LHCN-M2 (cell line): ENCODE data around the gene LRRC36. TPM values are rescaled to one million over a fixed set of nuclear protein-coding genes. Genes with fewer than 3 reads are reported as not detected.

Experiments used
- DNase-seq: peaks from one replicate; pipeline ENCODE4 v3.0.0-alpha.2; 2012; ENCODE audit warnings: low read depth
- total RNA-seq: library from RNA; depleted of rRNA; stranded (reverse); fragments of >200 nt; gene quantifications from 2 replicates; pipeline ENCODE4 v1.2.3, GENCODE V29; 2014

The LRRC36 gene
- total RNA-seq, 1 experiment from 2014 or later = not detected

DNA sequence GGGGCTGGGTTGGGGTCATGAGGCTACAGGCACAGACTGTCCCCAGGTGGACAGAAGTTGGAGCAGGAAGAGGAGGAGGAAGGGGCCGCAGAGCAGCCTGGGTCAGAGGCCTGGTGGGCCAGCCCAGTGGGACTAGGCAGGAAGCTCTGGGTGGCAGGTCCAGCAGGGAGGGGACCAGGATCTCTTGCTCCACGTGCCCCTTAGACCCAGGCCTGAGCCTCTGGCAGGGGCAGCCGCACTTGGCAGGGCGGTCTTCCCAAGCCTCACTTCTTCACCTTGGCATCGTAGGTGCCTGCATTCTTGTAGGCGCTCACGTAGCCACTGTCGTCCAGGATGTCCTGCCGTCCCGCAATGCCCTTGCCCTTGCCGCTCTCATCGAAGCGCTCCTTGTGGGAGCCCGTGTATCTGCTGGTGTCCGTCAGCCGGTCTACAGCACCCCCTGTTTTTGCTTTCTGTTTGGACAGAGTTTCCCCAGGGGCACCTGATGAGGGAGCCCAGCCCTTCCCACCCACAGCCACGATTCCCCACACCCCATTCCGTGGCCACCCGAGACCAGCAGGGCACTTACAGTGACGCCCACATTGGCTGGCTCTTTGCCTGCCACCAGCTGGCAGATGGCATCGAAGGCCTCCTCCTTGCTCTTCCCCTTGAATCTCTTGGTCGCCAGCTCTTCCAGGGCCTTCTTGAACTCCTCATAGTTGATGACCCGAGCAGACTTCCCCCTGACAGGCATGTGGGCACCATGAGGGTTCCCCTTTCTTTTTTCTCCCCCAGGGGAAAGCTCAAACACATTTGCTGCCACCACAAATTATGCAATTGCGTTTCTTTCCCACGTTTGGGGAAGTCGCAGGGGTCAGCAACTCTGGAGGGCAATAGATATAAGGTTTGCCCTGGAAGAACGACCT lies 63.5 kb downstream of the LRRC36 start:
- no peak for DNase-seq

- DNase-seq = no peak
These were observed 64.3 kb downstream of the LRRC36 start for GRCh38 chr16:67390816-67391423.

DNA sequence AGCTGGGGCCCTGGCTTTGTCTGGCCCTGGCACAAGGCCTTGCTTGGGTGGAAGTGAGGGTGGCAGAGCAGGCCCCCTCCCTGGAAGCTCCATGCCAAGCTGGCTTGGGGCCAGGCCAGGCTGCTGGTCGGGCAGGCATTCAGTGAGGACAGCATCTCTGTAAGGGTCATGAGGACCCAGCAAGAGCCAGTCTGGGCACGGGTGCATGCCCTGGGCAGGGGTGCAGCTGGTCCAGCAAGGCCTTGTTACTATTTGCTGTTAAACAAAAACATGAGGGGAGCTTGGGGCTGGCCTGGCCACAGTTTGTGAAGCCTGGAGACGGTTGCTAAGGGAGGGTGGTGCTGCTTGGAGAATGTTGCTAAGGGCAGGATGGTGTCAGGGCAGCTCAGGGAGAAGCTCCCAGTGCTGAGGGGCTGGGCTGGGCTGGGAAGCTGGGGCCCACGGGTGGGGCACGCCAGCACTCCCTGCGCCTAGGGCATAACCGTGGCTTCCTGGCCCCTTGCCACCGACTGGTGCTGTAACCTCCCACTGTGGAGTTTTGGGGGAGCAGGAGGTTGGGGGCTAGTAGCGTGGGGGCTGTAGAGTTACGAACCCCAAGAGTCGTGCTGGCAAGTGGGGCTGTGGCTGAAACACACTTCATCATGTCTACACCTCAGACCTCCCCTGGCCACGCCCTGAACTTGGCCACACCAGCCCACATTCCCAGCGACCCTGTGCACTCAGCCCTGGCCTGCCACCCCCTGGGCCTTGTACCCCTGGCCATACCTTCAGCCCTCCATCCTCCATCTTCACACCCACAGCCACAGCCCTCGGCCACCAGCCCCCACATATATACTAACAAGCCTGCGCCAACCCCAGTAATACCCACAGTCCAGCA lies 65.0 kb downstream of the LRRC36 start:
- DNase-seq = peak; percentile 22

GRCh38 chr16:67392301-67393059 lies 65.9 kb downstream of the LRRC36 start:
- no peak for DNase-seq

DNA sequence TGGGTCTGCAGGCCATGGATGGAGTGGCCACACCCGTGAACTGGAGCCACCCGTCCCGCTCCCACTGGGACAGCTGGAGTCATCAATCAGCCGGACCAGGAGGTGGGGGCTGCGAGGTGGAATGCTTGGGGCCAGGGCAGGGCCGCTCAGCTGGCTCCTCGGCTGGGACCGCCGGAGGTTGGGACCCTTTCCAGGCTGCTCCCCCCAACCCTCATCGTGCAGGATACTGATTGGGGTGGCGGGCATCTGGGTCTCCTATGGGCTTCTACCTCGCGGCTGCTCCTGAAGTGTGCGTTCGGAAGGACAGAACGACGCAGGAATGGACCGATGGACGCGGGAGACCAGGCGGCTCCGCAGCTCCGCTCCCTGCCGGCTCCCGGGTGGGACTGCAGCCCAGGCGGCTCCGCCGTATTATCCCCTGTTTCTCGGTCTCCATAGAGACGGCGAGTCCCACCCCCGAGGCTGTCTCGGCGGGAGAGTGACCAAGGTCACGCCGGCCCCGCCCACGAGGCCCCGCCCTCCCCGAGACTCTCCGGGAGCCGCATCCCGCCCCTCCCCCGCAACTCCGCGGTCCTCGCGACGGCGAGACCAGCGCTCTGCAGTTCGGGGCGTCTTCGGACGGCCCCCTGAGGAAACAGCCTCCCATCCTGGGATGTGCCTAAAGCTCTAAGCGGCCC lies 66.6 kb downstream of the LRRC36 start, which contains the start of gene TPPP3:
Gene TPPP3, minus strand, starts transcription at position 388 of the 677 bp plus-strand sequence. CDS start 2,387 bp downstream, outside the sequence.
- DNase-seq = peak; percentile 87

DNA sequence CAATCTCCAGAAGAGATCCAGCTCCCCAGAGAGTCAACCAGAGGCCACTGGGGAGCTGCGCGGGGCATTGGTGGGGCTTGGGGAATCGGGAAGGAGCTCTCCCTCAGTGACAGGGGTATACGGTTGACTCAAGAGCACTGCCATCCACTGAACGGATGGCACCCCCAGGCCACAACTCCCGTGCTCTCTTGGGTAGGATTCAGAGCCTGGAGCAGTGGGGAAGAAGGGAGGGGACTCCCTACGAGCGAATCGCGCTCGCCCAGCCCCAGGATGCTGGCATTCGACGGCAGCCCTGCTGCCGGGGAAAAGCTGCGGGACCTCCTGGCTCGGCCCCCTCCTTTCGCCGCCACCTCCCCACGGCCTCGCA lies 67.2 kb downstream of the LRRC36 start:
- DNase-seq = no peak

DNA sequence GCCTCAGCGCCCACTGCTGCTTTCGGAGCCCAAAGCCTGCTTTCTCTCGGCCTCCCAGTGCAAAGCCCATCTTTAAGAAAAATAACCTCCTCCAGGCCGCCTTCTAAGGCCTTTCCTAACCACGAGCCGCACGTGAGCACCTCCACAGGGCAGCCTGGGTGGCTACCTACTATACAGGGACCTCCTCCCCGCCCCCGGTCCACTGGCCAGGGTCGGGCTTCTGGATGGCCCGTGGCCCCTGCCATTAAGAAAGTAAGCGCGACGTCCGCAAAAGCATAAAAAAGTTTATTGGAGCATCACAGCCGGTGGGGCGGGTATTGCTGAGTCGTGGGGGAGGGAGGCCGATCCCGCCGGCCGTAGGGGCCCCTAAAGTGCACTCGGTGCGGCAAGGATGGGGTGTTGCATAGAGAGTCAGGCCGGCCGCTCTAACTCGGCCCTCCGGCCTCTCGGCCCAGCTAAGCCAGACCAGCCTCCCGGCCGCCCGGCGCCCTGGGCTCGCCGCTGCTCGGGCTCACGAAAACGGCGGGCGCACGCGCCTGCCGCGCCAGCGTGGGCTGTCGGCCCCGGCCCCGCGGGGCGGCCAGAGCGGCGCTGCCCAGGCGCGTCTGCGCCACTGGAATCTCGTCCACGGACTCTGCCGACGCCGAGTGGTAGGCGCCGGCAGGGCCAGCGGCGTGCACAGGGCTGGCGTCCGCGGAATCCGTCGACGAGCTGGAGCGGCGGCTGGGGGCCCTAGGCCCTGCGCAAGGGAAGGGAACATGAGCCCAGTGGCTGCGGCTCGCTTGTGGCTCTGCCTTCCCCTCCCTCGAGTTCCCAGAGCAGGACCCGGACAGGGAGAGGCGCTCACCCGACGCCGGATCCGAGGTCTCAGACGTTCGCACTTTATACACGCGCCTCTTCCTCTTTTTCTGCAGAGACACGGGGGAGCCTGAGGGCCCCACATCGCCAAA lies 67.8 kb downstream of the LRRC36 start:
- DNase-seq = no peak

- no peak for DNase-seq
These were observed 68.5 kb downstream of the LRRC36 start for GRCh38 chr16:67395105-67395457.

GRCh38 chr16:67395458-67396158 lies 69.0 kb downstream of the LRRC36 start:
- DNase-seq = peak; percentile 86

- DNase-seq = peak; percentile 98
These were observed 69.8 kb downstream of the LRRC36 start for GRCh38 chr16:67396159-67397035.

- no peak for DNase-seq
These were observed 70.6 kb downstream of the LRRC36 start for GRCh38 chr16:67397036-67397801.

DNA sequence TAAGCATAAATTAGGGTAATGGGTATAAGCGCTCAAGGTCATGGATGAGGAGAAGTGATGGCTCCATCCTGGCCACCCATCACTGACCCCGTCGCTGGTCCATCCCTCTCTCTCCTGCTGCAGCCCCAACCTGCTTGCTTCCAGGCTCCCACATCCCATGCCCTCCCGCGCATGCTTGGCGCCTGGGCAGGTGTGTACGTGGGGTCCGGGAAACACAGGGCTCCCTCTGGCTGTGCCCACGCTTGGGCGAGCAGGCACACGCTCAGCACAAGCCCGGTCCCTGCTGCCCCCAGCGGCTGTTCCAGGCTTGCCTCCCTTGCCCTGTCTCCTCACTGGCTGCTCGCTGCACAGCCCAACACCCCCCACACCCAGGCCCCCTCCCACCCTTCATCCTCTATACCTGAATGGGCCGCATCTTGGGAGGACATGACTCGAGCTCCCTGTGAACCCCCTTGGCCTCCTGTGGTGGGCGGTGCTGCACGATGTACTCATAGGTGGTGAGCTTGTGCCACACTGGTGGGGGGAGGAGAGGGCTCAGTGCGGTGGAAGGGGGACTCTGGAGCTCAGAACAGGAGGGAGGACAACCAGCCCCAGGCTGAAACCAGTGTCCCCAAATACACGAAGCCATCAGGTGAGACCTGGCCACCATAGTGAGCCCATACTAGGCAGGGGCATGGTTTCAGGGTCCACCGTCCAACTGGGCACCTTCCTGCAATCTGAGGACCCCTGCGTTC lies 71.4 kb downstream of the LRRC36 start:
- DNase-seq = no peak

DNA sequence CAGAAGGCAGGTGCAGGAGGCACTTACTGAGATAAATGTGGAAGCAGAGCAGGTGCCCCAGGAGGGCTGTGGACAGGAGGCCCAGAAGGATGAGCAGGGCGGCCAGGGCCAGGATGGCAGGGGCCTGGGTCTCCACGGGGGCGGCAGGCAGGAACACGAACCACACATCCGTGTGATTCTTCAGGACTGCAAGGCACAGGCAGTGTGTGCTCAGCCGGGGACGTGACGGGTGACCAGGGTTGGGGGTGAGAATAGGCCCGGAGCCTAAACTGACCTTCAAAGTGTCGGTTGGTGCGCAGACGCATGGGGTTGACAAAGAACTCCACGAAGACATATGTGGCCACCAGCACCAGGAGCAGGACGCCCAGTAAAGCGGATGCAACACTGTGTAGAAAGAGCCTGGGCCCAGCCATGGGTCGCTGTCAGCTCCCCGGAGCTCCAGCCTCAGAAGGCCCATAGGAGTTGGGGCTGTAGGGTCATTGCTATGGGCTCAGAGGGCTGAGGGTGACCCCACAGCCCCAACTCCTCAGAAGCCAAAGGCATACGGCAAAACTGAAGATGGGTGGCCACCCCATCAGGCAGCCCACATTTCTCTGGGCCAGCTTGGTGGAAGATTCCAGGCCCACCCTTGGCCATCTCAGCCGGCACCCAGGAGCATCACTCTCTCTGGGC lies 72.1 kb downstream of the LRRC36 start:
- DNase-seq = no peak

DNA sequence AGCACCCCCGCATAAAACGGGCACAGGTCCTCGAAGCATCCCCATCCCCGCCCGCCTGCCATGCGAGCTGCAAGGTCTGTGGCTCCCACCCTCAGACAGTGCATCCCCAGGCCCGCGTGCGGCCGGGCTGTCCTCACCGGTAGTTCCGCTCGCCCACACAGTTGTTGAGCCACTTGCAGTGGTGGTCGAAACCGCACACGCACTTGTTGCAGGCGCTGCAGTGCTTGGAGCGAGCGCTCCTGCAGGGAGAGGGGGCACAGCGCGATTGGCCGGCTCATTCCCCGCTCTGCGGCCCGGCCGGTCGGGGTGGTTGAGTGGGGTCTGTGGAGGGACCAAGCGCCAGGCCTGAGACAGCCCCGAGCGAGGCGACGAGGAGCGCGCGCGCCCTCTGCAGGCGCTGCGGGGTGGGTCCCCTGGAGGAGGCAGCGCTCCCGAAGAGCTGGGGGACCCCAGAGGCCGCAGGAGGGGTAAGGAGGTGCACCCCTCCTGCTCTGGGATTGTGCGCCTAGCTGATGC lies 72.7 kb downstream of the LRRC36 start:
- DNase-seq = no peak
